ENCODE data around the gene ST6GALNAC6. TPM values are rescaled to one million over a fixed set of nuclear protein-coding genes. Genes with fewer than 3 reads are reported as not detected.
"Not testable (repeated sequence)": the region's sequence is repeated elsewhere in the genome, so short reads cannot be mapped to it uniquely, and the experiment has no call there.

The ST6GALNAC6 gene
- total RNA-seq, 2 donors from 2014 or later = 68.2 to 106 TPM

GRCh38 chr9:127870887-127871286 is 28.5 kb downstream of the ST6GALNAC6 start:
- DNase-seq (ENCODE audit: low spot score) = no peak
- H3K36me3 ChIP-seq = peaks cover 54% of the 10 kb centered on the region
- H3K4me3 ChIP-seq = no peak overlapping the region
- H3K4me1 ChIP-seq = peaks cover 2 to 61% of the 10 kb centered on the region in 2 donors
- TF ChIP-seq CTCF (IDR thresholded peaks at IDR 0.05) = no peak
- H3K27me3 ChIP-seq = no peaks in the 10 kb centered on the region
- no peaks in the 10 kb centered on the region for H3K9me3 ChIP-seq
- no peak overlapping the region for H3K27ac ChIP-seq

GRCh38 chr9:127870153-127870491 is 29.3 kb downstream of the ST6GALNAC6 start:
- not testable (repeated sequence) for DNase-seq (ENCODE audit: low spot score); H3K27ac ChIP-seq; H3K4me3 ChIP-seq; H3K9me3 ChIP-seq; H3K27me3 ChIP-seq
- TF ChIP-seq CTCF (IDR thresholded peaks at IDR 0.05) = peak in 1 of 2 donors; percentile 40
- peaks cover 2 to 54% of the 10 kb centered on the region in 2 donors for H3K4me1 ChIP-seq
- H3K36me3 ChIP-seq = peaks cover 54% of the 10 kb centered on the region

GRCh38 chr9:127869310-127870152 is 29.9 kb downstream of the ST6GALNAC6 start:
- Histone ChIP-seq H3K36me3 (peaks cover 54% of the 10 kb centered on the region), H3K27me3 (no peaks in the 10 kb centered on the region), H3K27ac (peak overlapping the region; percentile 49 to 88), H3K4me1 (peaks cover 2 to 48% of the 10 kb centered on the region in 2 donors), H3K4me3 (no peak overlapping the region), H3K9me3 (no peaks in the 10 kb centered on the region)
- DNase-seq (ENCODE audit: low spot score) = peak; percentile 92
- TF ChIP-seq CTCF (IDR thresholded peaks at IDR 0.05) = peak; percentile 55 to 85

GRCh38 chr9:127868278-127868902 is 31.0 kb downstream of the ST6GALNAC6 start:
- Histone ChIP-seq H3K4me1 (peaks cover 2 to 40% of the 10 kb centered on the region in 2 donors), H3K27me3 (no peaks in the 10 kb centered on the region), H3K27ac (peak overlapping the region; percentile 61 to 88), H3K4me3 (no peak overlapping the region), H3K9me3 (no peaks in the 10 kb centered on the region), H3K36me3 (peaks cover 54% of the 10 kb centered on the region)
- no peak for TF ChIP-seq CTCF (IDR thresholded peaks at IDR 0.05)
- no peak for DNase-seq (ENCODE audit: low spot score)

- no peak for DNase-seq (ENCODE audit: low spot score)
- Histone ChIP-seq H3K4me3 (no peak overlapping the region), H3K9me3 (no peaks in the 10 kb centered on the region), H3K36me3 (peaks cover 46% of the 10 kb centered on the region), H3K4me1 (peaks cover 0 to 40% of the 10 kb centered on the region in 2 donors), H3K27ac (peak overlapping the region; percentile 61 to 88), H3K27me3 (no peaks in the 10 kb centered on the region)
- TF ChIP-seq CTCF (IDR thresholded peaks at IDR 0.05) = no peak
These were observed 31.8 kb downstream of the ST6GALNAC6 start for GRCh38 chr9:127867356-127868277.
